Renal pelvis (tissue), 4 donors: Measurements from ENCODE around the gene BTNL8. TPM values are rescaled to one million over a fixed set of nuclear protein-coding genes. Genes with fewer than 3 reads are reported as not detected.
"Not testable (repeated sequence)": the region's sequence is repeated elsewhere in the genome, so short reads cannot be mapped to it uniquely, and the experiment has no call there.

ENCODE experiments used
- DNase-seq: peaks from one replicate; pipeline ENCODE4 v3.0.0-alpha.2; 2013
- polyA plus RNA-seq, 3 donors: library from polyadenylated mRNA; unstranded; fragments of 120-200 nt; gene quantifications; one replicate each; pipeline ENCODE4 v1.2.1, GENCODE V29; 2013; ENCODE audit not compliant: insufficient read length in 3 of 3

The BTNL8 gene
- polyA plus RNA-seq, 3 donors: 0.34 to 1.1 (median 0.56) TPM

DNA sequence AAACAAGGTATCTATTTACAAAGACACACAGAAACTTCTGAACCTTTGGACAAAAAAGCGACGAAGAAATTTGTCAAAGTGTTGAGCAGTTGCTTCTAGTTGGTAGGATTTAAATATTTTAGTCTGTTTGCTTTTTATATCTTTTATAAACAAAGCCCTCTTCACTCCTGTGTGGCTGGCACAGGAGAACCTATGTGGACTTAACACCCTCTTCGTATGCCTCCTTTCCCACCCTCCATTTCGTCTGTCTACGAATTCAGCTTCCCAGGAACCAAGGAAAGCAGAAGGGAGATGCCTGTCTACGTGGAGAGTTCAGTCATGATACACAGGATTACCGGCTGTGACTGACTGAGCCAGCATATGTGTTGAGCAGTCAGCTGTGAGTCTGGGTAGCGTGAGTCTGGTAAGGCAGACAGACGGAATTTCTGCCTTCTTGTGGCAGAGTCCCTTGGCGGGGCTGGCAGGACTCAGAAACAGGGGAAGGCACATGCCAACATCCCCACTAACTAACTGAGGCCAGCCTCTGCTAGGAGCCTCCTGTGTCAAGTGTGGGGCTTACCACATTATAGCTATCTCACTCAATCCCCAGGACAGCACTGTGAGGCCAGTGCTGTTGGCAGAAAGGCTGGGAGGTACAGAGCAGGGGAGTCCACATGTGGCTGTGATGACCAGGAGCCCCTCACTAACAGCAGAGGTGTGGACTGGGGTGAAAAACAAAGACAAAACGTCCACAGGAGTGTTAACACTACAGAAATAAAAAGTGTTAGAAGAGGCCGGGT, 24.0 kb upstream of the BTNL8 start:
- no peak for DNase-seq

- no peak for DNase-seq
These were observed 23.0 kb upstream of the BTNL8 start for GRCh38 chr5:180875860-180876426.

DNA sequence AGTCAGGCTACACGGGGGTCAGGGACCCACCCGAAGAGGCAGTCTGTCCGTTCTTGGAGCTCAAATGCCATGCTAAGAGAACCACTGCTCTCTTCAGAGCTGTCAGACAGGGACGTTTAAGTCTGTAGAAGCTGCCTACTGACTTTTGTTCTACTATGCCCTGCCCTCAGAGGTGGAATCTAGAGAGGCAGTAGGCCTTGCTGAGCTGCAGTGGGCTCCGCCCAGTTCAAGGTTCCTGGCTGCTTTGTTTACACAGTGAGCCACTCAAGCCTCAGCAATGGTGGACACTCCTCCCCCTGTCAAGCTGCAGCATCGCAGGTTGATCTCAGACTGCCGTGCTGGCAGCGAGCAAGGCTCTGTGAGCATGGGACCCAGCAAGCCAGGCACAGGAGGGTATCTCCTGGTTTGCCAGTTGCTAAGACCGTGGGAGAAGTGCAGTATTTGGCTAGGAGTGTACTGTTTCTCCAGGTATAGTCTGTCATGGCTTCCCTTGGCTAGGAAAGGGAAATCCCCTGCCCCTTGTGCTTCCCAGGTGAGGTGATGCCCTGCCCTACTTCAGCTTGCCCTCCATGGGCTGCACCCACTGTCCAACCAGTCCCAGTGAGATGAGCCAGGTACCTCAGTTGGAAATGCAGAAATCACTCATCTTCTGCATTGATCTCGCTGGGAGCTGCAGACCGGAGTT, 13.0 kb upstream of the BTNL8 start:
- DNase-seq: not testable (repeated sequence)

GRCh38 chr5:180889381-180889780, 9.6 kb upstream of the BTNL8 start:
- DNase-seq: no peak

GRCh38 chr5:180895330-180895729, 3.6 kb upstream of the BTNL8 start:
- DNase-seq: not testable (repeated sequence)

- DNase-seq: no peak
These were observed 1.2 kb downstream of the BTNL8 start for GRCh38 chr5:180900178-180900577.

DNA sequence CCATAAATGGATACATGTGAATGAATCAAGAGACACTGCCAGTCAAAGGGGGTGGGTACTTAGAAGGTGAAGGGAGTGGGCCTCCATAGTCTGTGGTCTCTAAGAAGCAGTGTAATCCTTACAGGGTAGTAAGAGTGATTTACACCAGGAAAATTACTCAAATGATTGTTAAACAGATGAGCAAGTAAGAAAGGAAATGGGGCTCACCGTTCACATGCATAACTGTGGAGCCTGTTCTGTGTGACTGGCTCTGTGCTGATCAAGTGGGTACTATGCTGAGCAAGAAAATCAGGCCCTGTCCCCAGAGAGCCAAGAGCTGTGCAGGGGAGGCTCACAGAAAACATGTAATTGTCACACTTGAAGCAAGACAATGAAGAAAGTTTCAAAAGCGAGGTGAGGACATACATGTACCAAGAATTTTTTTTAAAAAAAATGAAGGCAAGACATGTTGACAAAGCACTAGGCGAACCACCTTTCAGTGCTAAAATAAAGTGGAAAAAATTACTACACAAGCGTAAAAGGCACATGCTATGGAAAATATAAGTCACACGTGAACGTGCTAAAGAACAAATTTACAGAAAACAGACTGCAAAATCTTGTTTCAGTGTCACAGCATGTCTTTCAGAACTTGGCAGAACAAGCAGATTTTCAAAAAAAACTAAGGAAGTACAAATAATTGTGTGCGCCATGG, 2.5 kb downstream of the BTNL8 start:
- DNase-seq: no peak

GRCh38 chr5:180908400-180908799, 9.4 kb downstream of the BTNL8 start:
- no peak for DNase-seq

GRCh38 chr5:180908998-180909731, 10.2 kb downstream of the BTNL8 start:
- DNase-seq: no peak

- DNase-seq: no peak
These were observed 10.8 kb downstream of the BTNL8 start for GRCh38 chr5:180909782-180910181.

DNA sequence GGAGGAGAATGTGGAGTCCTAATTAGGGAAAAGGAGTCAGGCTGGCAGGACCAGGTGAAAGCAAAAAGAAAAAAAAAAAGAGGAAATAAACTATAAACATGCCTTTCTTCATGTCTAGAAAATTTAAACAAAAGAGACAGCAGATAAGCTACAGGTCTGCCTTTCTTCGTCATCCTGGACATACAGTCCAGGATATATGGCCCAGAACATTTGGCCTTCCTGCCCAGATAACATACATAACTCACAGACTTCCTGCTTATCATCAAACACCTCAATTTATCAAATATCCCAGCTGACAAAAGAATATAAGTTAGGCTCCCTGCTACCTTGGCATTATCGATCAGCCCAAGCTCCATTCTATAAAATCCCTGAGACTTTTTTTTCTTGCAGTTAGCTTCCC, 11.2 kb downstream of the BTNL8 start:
- DNase-seq: no peak

DNA sequence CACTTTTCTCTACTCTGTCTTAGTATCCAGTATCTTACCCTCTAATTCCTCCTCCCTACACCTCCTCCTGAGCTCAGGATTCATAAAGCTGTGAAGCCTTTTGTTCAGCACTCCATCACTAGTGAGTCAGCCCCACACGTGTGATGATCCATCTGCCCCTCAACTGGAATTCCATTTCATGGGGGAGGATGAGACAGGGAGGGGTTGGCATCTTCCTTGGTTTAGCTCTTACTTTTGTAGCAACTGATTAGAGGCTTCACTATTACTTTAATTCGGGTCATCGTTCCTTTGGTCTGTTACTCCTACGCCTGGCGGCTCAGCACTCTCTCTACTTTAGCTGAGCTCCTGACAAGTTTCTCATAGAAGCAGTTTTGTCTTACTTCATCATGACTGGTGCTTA, 11.8 kb downstream of the BTNL8 start:
- peak; percentile 27 for DNase-seq

DNA sequence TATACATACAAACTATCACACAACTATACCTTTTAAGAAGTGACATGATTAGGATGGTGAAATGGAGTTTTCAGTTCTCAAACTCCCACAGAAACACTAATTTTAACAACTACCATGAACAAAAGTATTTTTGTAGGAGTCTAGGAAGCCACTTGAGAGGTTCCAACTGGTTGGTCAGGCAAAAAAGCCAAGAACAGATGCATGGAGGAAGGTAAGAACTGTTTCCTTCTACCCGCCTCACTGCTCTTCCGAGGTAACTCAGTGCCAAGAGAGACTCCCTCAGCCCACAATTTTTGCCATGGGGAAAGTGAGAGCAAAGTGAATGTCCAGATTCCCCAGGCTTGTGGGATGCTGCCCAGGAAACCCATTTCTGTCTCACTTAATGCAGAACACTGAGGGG, 15.7 kb downstream of the BTNL8 start:
- DNase-seq: no peak

GRCh38 chr5:180915924-180916323, 17.0 kb downstream of the BTNL8 start:
- DNase-seq: no peak

DNA sequence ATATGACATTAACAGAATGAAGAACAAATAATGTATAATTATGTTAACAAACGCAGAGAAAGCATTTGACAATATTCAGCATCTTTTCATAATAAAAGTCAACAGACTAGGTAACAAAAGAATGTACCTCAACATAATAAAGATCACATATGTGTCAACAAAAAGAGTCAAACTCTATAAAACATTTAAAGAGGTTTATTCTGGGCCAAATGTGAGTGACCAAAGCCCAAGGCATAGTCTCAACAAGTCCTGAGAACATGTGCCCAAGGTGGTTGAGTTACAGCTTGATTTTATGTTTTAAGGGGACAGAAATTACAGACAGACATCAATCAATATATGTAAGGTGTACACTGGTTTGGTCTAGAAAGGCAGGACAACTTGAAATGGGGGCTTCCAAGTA, 19.4 kb downstream of the BTNL8 start:
- DNase-seq: no peak

DNA sequence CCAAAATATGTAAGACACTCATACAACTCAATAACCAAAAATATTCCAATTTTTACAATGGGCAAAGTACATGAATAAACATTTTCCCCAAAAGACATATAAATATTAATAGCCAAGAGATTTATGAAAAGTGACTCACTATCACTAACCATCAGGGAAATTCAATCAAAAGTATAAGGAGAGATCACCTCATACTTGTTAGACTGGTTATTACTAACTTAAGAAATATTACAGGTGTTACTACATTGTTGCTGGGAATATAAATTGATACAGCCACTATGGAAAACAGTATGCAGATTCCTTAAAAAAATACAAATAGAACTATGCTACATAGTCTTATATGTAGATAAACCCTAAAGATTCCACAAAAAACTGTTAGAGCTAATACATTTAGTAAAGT, 21.8 kb downstream of the BTNL8 start:
- DNase-seq: no peak

DNA sequence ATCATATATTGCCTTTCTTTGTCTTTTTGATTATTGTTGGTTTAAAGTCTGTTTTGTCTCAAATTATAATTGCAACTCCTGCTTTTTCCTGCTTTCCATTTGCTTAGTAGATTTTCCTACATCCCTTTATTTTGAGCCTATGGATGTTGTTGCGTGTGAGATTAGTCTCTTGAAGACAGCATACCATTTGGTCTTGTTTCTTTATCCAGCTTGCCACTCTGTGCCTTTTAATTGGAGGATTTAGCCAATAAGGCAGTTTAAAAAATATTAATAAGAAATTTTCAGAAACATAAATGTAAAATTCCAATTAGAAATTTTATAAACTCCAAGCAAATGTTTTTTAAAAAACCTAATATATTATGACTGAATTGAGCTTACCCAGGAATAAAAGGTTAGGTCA, 24.0 kb downstream of the BTNL8 start:
- DNase-seq: no peak

DNA sequence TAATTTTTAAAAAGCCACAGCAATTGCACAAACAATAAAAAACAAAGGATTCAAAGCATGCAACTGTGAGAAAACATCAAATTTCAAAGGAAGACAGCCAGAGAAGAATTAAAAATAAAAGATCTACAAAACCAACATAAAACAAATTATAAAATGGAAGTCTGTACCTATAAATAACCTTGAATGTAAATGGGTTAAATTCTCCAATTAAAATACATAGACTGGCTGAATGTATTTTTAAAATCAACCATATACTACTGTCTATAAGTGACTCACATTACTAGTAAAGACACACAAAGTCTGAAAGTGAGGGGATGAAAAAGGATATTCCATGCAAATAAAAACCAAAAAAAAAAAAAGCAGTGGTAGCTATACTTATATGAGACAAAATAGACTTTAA, 33.7 kb downstream of the BTNL8 start:
- no peak for DNase-seq

DNA sequence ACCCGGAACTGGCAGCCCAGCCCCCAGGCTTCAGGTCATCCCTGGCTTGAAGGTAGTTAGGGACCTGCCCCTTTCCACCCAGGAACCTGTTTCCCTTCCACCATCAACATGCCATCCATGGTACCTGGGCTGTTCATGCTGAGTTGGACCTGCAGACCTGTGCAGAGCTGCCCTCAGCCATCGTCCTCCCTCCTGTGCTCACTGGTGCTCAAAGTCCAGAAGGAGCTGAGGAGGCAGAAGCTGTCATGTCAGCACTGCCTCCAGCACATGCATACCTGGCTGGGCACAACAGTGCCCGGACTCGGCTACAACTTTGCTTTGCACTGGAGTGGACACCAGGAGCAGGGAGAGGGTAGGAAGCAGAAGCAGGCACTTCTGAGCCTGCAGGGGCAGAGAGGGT, 36.2 kb downstream of the BTNL8 start:
- DNase-seq: no peak

GRCh38 chr5:180938294-180938693, 39.3 kb downstream of the BTNL8 start:
- DNase-seq: no peak

- DNase-seq: no peak
These were observed 51.5 kb downstream of the BTNL8 start for GRCh38 chr5:180950291-180950949.
